ENCODE results near the gene FRAS1. TPM values are rescaled to one million over a fixed set of nuclear protein-coding genes. Genes with fewer than 3 reads are reported as not detected.

Gene FRAS1
- total RNA-seq, 1 experiment from 2014 or later: 3.4 TPM

- H3K36me3 ChIP-seq (ENCODE audit: low read depth, low read length): no peaks in the 10 kb centered on the region
- intact Hi-C loops (cut with micrococcal nuclease): no loop called here
- H2AFZ ChIP-seq (ENCODE audit: low read length): no peak overlapping the region
- TF ChIP-seq EZH2phosphoT487 (IDR thresholded peaks at IDR 0.05; ENCODE audit: borderline replicate concordance, low read length) (no peak), EZH2 (IDR thresholded peaks at IDR 0.05; ENCODE audit: low read length, unreplicated experiment) (no peak), CTCF (conservative IDR thresholded peaks at IDR 0.05; ENCODE audit: low read depth, low read length) (no peak)
- no peaks in the 10 kb centered on the region for H3K79me2 ChIP-seq (ENCODE audit: low read length)
- ATAC-seq: no peak
- no peak overlapping the region for H3K27ac ChIP-seq (ENCODE audit: low read length)
- no peak overlapping the region for H3K4me2 ChIP-seq (ENCODE audit: low read length)
- H3K27me3 ChIP-seq (ENCODE audit: low read length): no peaks in the 10 kb centered on the region
- H3K4me1 ChIP-seq (ENCODE audit: insufficient read depth, low read length): no peaks in the 10 kb centered on the region; the same call in 1 of the 2 replicates
- DNase-seq: no peak
- H3K9me2 ChIP-seq (replicated peaks; ENCODE audit: low read length): no peaks in the 10 kb centered on the region
- no peaks in the 10 kb centered on the region for H4K20me1 ChIP-seq (ENCODE audit: low read length)
- H3K9me3 ChIP-seq (ENCODE audit: low read length): no peaks in the 10 kb centered on the region
- no peak overlapping the region for H3K9ac ChIP-seq (ENCODE audit: low read length)
- H3F3A ChIP-seq (ENCODE audit: low read length, unreplicated experiment): no peaks in the 10 kb centered on the region
- H3K4me3 ChIP-seq (ENCODE audit: low read length): no peak overlapping the region
- BruUV-seq (replicated peaks): no TSS peak
- ChIA-PET POLR2A (ENCODE audit: unreplicated experiment) (interaction anchor here (0.6 kb wide), 1 partner anchor 198 kb away, joined by 4 read pairs; no protein-coding TSS in a partner anchor), CTCF (no interaction called here)
Observed at GRCh38 chr4:78155616-78156105, 98.5 kb downstream of the FRAS1 start.

- ChIA-PET CTCF (no interaction called here), POLR2A (ENCODE audit: unreplicated experiment) (no interaction called here)
- ATAC-seq (no peak), DNase-seq (no peak)
- no peaks in the 10 kb centered on the region for H3K79me2 ChIP-seq (ENCODE audit: low read length)
- H3K9ac ChIP-seq (ENCODE audit: low read length): no peak overlapping the region
- intact Hi-C loops (cut with micrococcal nuclease): no loop called here
- H3K36me3 ChIP-seq (ENCODE audit: low read depth, low read length): no peaks in the 10 kb centered on the region
- no peaks in the 10 kb centered on the region for H3K27me3 ChIP-seq (ENCODE audit: low read length)
- TF ChIP-seq CTCF (conservative IDR thresholded peaks at IDR 0.05; ENCODE audit: low read depth, low read length): no peak
- H2AFZ ChIP-seq (ENCODE audit: low read length): no peak overlapping the region
- H3F3A ChIP-seq (ENCODE audit: low read length, unreplicated experiment): no peaks in the 10 kb centered on the region
- no peak overlapping the region for H3K27ac ChIP-seq (ENCODE audit: low read length)
- no peaks in the 10 kb centered on the region for H3K9me3 ChIP-seq (ENCODE audit: low read length)
- H3K4me2 ChIP-seq (ENCODE audit: low read length): no peak overlapping the region
- no peaks in the 10 kb centered on the region for H3K9me2 ChIP-seq (replicated peaks; ENCODE audit: low read length)
- no TSS peak for BruUV-seq (replicated peaks)
- H3K4me3 ChIP-seq (ENCODE audit: low read length): no peak overlapping the region
- H3K4me1 ChIP-seq (ENCODE audit: insufficient read depth, low read length): no peaks in the 10 kb centered on the region; the same call in 1 of the 2 replicates
- no peaks in the 10 kb centered on the region for H4K20me1 ChIP-seq (ENCODE audit: low read length)
Observed at GRCh38 chr4:78156520-78156919, 99.4 kb downstream of the FRAS1 start.

DNA sequence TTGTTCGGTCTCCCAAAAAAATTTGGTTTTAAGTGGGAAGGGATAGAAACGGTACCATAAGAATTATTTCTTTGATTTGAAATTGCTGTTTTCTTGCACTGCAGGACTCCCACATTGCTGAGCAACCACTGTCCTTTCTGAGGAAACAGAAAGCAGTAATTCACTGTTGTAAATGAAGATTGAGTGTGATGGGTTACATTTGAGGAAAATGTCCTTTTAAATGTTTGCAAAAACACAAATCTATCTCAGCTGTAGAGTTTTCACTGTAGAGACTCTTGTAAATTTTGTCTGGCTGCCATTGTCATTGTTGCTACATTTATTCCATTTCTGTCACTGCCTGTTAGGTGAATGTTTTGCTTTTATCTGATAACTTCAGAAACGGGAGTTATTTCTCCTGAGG, 105.2 kb downstream of the FRAS1 start:
- intact Hi-C loops (cut with micrococcal nuclease): no loop called here
- CTCF ChIA-PET: no interaction called here

More for the DNA sequence above, 105.2 kb downstream of the FRAS1 start:
- Histone ChIP-seq H4K20me1 (ENCODE audit: low read length) (no peaks in the 10 kb centered on the region), H3K9me2 (replicated peaks; ENCODE audit: low read length) (no peaks in the 10 kb centered on the region), H3K36me3 (ENCODE audit: low read depth, low read length) (no peaks in the 10 kb centered on the region), H3K79me2 (ENCODE audit: low read length) (no peaks in the 10 kb centered on the region), H2AFZ (ENCODE audit: low read length) (no peak overlapping the region), H3K27me3 (ENCODE audit: low read length) (no peaks in the 10 kb centered on the region), H3K4me1 (ENCODE audit: insufficient read depth, low read length) (no peaks in the 10 kb centered on the region), H3K9ac (ENCODE audit: low read length) (no peak overlapping the region), H3K9me3 (ENCODE audit: low read length) (no peaks in the 10 kb centered on the region), H3K27ac (ENCODE audit: low read length) (no peak overlapping the region), H3F3A (ENCODE audit: low read length, unreplicated experiment) (no peaks in the 10 kb centered on the region), H3K4me3 (ENCODE audit: low read length) (no peak overlapping the region), H3K4me2 (ENCODE audit: low read length) (no peak overlapping the region)
- no peak for DNase-seq
- POLR2A ChIA-PET (ENCODE audit: unreplicated experiment): no interaction called here
- no peak for ATAC-seq
- TF ChIP-seq CTCF (conservative IDR thresholded peaks at IDR 0.05; ENCODE audit: low read depth, low read length): no peak
- no peak for TF ChIP-seq EZH2phosphoT487 (IDR thresholded peaks at IDR 0.05; ENCODE audit: borderline replicate concordance, low read length)
- TF ChIP-seq EZH2 (IDR thresholded peaks at IDR 0.05; ENCODE audit: low read length, unreplicated experiment): no peak
- BruUV-seq (replicated peaks): no TSS peak

Data from PC-3 (cell line).